ENCODE data around the gene HECW1. TPM values are rescaled to one million over a fixed set of nuclear protein-coding genes. Genes with fewer than 3 reads are reported as not detected.
A peak's percentile ranks its signal among the peaks of the same experiment; 100 is the strongest.

Gene HECW1
- total and polyA plus RNA-seq, 2 experiments from 2014 or later = 11.0 to 21.8 TPM

DNA sequence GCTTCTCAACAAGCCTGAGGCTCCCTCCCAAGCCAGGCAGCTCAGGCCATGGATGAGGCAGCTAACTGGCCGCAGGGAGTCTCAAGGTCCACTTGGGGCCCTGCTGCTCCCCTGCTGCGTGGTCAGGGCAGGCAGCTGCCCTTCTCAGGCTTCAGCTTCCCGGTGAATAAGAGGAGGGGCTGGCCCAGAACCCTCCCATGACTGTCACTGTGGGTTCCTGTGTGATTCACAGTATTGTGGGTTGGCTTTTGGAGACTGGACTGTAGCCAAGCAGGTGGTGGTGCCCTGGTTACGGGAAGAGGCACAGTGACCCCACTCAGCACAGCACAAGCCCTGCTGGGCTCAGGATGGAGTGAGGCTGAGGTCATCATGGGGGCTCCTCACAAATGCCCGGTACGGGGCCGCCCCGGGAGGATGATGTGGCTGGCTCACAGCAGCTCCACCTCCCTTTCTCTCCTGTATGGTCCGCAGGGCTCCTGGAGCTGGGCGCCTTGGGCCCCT is 189.8 kb downstream of the HECW1 start:
- Mint-ChIP-seq H3K4me1 (peaks cover 20% of the 10 kb centered on the region), H3K4me3 (no peak overlapping the region), H3K27me3 (ENCODE audit: insufficient read depth, low read depth, poor library complexity) (peaks cover 8% of the 10 kb centered on the region), H3K9me3 (no peaks in the 10 kb centered on the region), H3K36me3 (ENCODE audit: low read depth) (no peaks in the 10 kb centered on the region), H3K27ac (no peak overlapping the region)
- DNase-seq (ENCODE audit: low spot score) (peak; percentile 8), ATAC-seq (peak; percentile 56)
- no peaks in the 10 kb centered on the region for H4K20me1 ChIP-seq (replicated peaks; ENCODE audit: insufficient read depth)
- no peak overlapping the region for H3K27ac ChIP-seq (ENCODE audit: low read depth)
- no peaks in the 10 kb centered on the region for H3F3A ChIP-seq (replicated peaks; ENCODE audit: low read depth)
- no peak for TF ChIP-seq EZH2 (IDR thresholded peaks at IDR 0.05; ENCODE audit: low read depth, unreplicated experiment)
- no peak for TF ChIP-seq JUNB (IDR thresholded peaks at IDR 0.05; ENCODE audit: unreplicated experiment)
- no peak for TF ChIP-seq ZNF331 (CRISPR knock-in tag; IDR thresholded peaks at IDR 0.05; ENCODE audit: low read depth)
- TF ChIP-seq EZH2phosphoT487 (IDR thresholded peaks at IDR 0.05; ENCODE audit: unreplicated experiment) = no peak
- no peak for TF ChIP-seq ZNF114 (CRISPR knock-in tag; IDR thresholded peaks at IDR 0.05)
- TF ChIP-seq, protein P1, sequence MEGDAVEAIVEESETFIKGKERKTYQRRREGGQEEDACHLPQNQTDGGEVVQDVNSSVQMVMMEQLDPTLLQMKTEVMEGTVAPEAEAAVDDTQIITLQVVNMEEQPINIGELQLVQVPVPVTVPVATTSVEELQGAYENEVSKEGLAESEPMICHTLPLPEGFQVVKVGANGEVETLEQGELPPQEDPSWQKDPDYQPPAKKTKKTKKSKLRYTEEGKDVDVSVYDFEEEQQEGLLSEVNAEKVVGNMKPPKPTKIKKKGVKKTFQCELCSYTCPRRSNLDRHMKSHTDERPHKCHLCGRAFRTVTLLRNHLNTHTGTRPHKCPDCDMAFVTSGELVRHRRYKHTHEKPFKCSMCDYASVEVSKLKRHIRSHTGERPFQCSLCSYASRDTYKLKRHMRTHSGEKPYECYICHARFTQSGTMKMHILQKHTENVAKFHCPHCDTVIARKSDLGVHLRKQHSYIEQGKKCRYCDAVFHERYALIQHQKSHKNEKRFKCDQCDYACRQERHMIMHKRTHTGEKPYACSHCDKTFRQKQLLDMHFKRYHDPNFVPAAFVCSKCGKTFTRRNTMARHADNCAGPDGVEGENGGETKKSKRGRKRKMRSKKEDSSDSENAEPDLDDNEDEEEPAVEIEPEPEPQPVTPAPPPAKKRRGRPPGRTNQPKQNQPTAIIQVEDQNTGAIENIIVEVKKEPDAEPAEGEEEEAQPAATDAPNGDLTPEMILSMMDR (conservative IDR thresholded peaks at IDR 0.05; ENCODE audit: low read depth in 2 of 2) = no peak
- no peak for TF ChIP-seq STAT1 (IDR thresholded peaks at IDR 0.05; ENCODE audit: unreplicated experiment)
- TF ChIP-seq, protein P2, sequence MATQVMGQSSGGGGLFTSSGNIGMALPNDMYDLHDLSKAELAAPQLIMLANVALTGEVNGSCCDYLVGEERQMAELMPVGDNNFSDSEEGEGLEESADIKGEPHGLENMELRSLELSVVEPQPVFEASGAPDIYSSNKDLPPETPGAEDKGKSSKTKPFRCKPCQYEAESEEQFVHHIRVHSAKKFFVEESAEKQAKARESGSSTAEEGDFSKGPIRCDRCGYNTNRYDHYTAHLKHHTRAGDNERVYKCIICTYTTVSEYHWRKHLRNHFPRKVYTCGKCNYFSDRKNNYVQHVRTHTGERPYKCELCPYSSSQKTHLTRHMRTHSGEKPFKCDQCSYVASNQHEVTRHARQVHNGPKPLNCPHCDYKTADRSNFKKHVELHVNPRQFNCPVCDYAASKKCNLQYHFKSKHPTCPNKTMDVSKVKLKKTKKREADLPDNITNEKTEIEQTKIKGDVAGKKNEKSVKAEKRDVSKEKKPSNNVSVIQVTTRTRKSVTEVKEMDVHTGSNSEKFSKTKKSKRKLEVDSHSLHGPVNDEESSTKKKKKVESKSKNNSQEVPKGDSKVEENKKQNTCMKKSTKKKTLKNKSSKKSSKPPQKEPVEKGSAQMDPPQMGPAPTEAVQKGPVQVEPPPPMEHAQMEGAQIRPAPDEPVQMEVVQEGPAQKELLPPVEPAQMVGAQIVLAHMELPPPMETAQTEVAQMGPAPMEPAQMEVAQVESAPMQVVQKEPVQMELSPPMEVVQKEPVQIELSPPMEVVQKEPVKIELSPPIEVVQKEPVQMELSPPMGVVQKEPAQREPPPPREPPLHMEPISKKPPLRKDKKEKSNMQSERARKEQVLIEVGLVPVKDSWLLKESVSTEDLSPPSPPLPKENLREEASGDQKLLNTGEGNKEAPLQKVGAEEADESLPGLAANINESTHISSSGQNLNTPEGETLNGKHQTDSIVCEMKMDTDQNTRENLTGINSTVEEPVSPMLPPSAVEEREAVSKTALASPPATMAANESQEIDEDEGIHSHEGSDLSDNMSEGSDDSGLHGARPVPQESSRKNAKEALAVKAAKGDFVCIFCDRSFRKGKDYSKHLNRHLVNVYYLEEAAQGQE (IDR thresholded peaks at IDR 0.05; ENCODE audit: unreplicated experiment) = no peak
- H3K27me3 ChIP-seq (ENCODE audit: insufficient read depth) = no peaks in the 10 kb centered on the region
- H3K9me2 ChIP-seq (ENCODE audit: insufficient read depth) = no peaks in the 10 kb centered on the region
- no peak overlapping the region for H3K4me3 ChIP-seq
- H2AFZ ChIP-seq = no peak overlapping the region
- no peaks in the 10 kb centered on the region for H3K36me3 ChIP-seq (ENCODE audit: insufficient read depth)
- no peak overlapping the region for H3K4me2 ChIP-seq
- peaks cover 15% of the 10 kb centered on the region for H3K4me1 ChIP-seq (ENCODE audit: insufficient read depth)
- no peaks in the 10 kb centered on the region for H3K79me2 ChIP-seq (replicated peaks; ENCODE audit: insufficient read depth)

DNA sequence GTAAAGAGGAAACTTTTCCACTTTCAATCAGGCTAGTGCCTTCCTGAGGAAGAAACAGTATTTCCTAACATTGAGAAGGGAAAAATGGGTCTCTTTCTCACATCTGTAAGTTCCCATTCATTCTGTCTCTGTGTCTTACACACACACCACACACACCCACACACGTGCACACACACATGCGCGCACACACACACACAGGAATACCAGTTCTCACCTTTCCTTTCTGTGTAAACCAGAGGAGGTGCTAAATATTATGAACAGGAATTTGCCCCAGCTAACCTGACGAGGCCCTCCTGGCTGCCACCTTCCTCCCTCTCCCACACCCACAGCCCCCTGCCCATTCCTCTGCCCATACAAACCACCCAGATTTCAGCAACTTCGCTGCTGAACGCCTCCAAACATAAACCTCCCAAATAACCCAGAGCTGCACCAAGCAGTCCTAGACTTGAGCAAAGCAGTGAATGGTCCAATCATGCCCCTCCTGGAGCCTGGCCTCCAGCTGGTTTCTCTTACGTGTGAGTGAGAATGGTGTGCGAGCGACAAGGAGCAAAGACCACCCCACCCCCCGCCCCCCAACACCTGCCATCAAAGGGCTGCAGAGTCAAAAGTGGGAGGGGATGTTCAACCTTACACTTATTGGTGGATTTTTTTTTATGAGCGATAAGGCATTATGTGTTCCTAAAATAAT is 190.5 kb downstream of the HECW1 start:
- no peak for ATAC-seq
- H3K4me3 Mint-ChIP-seq = no peak overlapping the region
- TF ChIP-seq NANOG (IDR thresholded peaks at IDR 0.05; ENCODE audit: borderline replicate concordance) = no peak
- TF ChIP-seq, protein P1 (conservative IDR thresholded peaks at IDR 0.05; ENCODE audit: low read depth in 2 of 2) = no peak
- no peak for TF ChIP-seq STAT1 (IDR thresholded peaks at IDR 0.05; ENCODE audit: unreplicated experiment)

More for the DNA sequence above, 190.5 kb downstream of the HECW1 start:
- DNase-seq (ENCODE audit: low spot score) = no peak
- Histone ChIP-seq H3K27ac (ENCODE audit: low read depth) (no peak overlapping the region), H3K4me3 (no peak overlapping the region), H3K36me3 (ENCODE audit: insufficient read depth) (no peaks in the 10 kb centered on the region), H3K79me2 (replicated peaks; ENCODE audit: insufficient read depth) (no peaks in the 10 kb centered on the region), H2AFZ (no peak overlapping the region), H4K20me1 (replicated peaks; ENCODE audit: insufficient read depth) (no peaks in the 10 kb centered on the region), H3K9me2 (ENCODE audit: insufficient read depth) (no peaks in the 10 kb centered on the region), H3F3A (replicated peaks; ENCODE audit: low read depth) (no peaks in the 10 kb centered on the region), H3K4me2 (no peak overlapping the region), H3K4me1 (ENCODE audit: insufficient read depth) (peaks cover 15% of the 10 kb centered on the region), H3K27me3 (ENCODE audit: insufficient read depth) (no peaks in the 10 kb centered on the region)
- H3K4me1 Mint-ChIP-seq = peaks cover 20% of the 10 kb centered on the region
- no peaks in the 10 kb centered on the region for H3K36me3 Mint-ChIP-seq (ENCODE audit: low read depth)
- H3K9me3 Mint-ChIP-seq = no peaks in the 10 kb centered on the region
- no peak overlapping the region for H3K27ac Mint-ChIP-seq
- peaks cover 8% of the 10 kb centered on the region for H3K27me3 Mint-ChIP-seq (ENCODE audit: insufficient read depth, low read depth, poor library complexity)
